Mesothelial cell of epicardium (in vitro differentiated cells): ENCODE results near the gene PRDX5. TPM values are rescaled to one million over a fixed set of nuclear protein-coding genes. Genes with fewer than 3 reads are reported as not detected.
A peak's percentile ranks its signal among the peaks of the same experiment; 100 is the strongest.

Experiments used
- DNase-seq, 2 experiments: peaks; one replicate each; pipeline ENCODE4 v3.0.0; 2021; ENCODE audit warnings: low spot score in 2 of 2; ENCODE audit not compliant: unreplicated experiment in 2 of 2
- H3K27ac Mint-ChIP-seq: 2 replicates; pipeline ENCODE4 v1.8.0; 2021; ENCODE audit warnings: mixed read lengths
- H3K27me3 Mint-ChIP-seq: 2 replicates; pipeline ENCODE4 v1.8.0; 2021; ENCODE audit warnings: low read depth, mixed read lengths
- H3K36me3 Mint-ChIP-seq: 2 replicates; pipeline ENCODE4 v1.8.0; 2021; ENCODE audit warnings: mixed read lengths
- H3K4me1 Mint-ChIP-seq: 2 replicates; pipeline ENCODE4 v1.8.0; 2021; ENCODE audit warnings: mixed read lengths
- H3K4me3 Mint-ChIP-seq: 2 replicates; pipeline ENCODE4 v1.8.0; 2021; ENCODE audit warnings: mild to moderate bottlenecking, moderate library complexity, mixed read lengths
- H3K9me3 Mint-ChIP-seq: 2 replicates; pipeline ENCODE4 v1.8.0; 2021; ENCODE audit warnings: mixed read lengths
- total RNA-seq: library from RNA; stranded (reverse); gene quantifications from 3 replicates; pipeline ENCODE4 v1.2.1, GENCODE V29; 2021
- TF ChIP-seq, protein P1 (sequence below): fragments of 200-600 bp; sonication (generic); IDR thresholded peaks from one replicate; pipeline ENCODE4 v1.5.0; 2021; ENCODE audit warnings: antibody characterized with exemption; ENCODE audit not compliant: unreplicated experiment

PRDX5 gene
- total RNA-seq, 1 donor from 2014 or later: 139 TPM

DNA sequence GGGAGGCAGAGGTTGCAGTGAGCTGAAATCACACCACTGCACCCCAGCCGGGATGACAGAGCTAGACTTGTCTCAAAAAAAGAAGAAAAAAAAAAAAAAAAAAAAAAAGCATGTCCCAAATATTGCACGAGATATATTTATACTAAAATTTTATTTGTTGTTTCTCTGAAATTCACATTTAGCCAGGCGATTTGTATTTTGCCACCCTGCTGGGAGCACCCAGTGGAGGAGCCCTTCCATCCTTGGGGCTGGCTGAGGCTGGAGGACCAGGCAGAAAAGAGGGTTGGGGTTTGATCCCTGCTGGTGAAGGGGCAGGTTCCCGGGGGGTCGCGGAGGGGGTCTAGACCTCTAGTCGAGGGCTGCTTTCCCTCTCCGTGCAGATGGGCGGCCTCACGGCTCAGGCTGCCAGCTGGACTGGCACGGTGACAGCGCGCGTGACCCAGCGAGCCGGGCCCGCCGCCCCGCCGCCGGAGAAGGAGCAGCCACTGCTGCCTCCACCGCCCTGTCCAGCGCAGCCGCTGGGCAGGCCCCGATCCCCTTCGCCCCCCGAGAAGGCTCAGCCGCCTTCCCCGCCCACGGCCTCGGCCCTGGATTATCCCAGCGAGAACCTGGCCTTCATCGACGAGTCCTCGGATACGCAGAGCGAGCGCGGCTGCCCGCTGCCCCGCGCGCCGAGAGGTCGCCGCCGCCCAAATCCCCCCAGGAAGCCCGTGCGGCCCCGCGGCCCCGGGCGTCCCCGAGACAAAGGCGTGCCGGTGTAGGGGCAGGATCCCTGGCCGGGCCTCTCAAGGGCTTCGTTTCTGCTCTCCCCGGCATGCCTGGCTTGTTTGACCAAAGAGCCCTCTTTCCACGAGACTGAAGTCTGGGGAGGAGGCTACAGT, 18.7 kb upstream of the PRDX5 start:
- Mint-ChIP-seq H3K9me3 (no peaks in the 10 kb centered on the region), H3K4me3 (peak overlapping the region; percentile 46), H3K36me3 (no peaks in the 10 kb centered on the region), H3K4me1 (peaks cover 12% of the 10 kb centered on the region), H3K27me3 (peaks cover 81% of the 10 kb centered on the region), H3K27ac (no peak overlapping the region)
- peak in 1 of 2 experiments; percentile 45 for DNase-seq
- TF ChIP-seq, protein P1, sequence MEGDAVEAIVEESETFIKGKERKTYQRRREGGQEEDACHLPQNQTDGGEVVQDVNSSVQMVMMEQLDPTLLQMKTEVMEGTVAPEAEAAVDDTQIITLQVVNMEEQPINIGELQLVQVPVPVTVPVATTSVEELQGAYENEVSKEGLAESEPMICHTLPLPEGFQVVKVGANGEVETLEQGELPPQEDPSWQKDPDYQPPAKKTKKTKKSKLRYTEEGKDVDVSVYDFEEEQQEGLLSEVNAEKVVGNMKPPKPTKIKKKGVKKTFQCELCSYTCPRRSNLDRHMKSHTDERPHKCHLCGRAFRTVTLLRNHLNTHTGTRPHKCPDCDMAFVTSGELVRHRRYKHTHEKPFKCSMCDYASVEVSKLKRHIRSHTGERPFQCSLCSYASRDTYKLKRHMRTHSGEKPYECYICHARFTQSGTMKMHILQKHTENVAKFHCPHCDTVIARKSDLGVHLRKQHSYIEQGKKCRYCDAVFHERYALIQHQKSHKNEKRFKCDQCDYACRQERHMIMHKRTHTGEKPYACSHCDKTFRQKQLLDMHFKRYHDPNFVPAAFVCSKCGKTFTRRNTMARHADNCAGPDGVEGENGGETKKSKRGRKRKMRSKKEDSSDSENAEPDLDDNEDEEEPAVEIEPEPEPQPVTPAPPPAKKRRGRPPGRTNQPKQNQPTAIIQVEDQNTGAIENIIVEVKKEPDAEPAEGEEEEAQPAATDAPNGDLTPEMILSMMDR: no peak

DNA sequence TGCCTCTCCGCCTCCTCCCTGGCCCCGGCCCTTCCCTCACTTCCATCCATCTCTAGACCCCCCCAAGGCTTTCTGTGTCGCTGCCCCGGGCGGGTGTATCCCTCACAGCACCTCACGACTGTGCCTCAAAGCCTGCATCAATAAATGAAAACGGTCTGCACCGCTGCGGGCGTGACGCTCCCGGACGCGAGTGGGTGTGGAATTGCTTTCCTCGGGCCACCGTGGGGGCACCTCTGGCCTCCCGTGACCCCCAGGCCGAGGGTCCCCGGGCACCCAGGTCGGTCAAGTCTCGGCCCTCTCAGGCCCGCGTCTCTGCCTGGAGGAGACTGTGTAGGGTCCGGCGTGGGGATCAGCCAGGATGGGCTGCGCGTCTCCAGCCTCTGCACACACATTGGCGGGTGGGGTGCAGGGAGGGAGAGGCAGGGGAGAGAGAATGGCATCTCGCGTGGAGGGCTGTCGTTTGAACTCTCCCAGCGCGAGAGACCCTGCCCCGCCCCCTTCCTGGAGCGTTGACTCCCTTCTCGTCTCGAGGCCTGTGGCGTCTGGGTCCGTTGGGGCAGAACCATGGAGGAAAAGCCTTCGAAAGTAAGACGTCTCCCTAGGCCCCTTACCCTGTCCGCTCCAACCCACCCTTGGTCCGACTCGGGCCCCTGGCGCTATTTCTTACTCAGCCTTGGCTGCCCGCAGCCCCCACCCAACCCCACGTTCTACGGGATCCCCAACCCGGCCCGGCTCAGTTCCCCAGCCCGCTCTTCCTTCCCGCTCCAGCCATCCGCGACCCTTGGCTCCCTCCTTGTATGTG, 17.9 kb upstream of the PRDX5 start, which contains the start of gene CATSPERZ:
Gene CATSPERZ, plus strand, starts transcription at position 512 of the 802 bp plus-strand sequence. Its CDS starts 53 bp downstream, at position 565.
- no peaks in the 10 kb centered on the region for H3K9me3 Mint-ChIP-seq
- no peak within 1 kb of the TSS for H3K27ac Mint-ChIP-seq
- H3K36me3 Mint-ChIP-seq: no peaks in the 10 kb centered on the region
- H3K4me1 Mint-ChIP-seq: peaks cover 14% of the 10 kb centered on the region
- peak within 1 kb of the TSS; percentile 50 for H3K4me3 Mint-ChIP-seq
- no peak for DNase-seq
- TF ChIP-seq, protein P1: no peak
- H3K27me3 Mint-ChIP-seq: peaks cover 74% of the 10 kb centered on the region

- H3K36me3 Mint-ChIP-seq: peaks cover 2% of the 10 kb centered on the region
- no peak for DNase-seq
- H3K27me3 Mint-ChIP-seq: peaks cover 40% of the 10 kb centered on the region
- TF ChIP-seq, protein P1: no peak
- peaks cover 22% of the 10 kb centered on the region for H3K4me1 Mint-ChIP-seq
- no peak overlapping the region for H3K27ac Mint-ChIP-seq
- no peak overlapping the region for H3K4me3 Mint-ChIP-seq
- H3K9me3 Mint-ChIP-seq: no peaks in the 10 kb centered on the region
These were observed 14.6 kb upstream of the PRDX5 start for GRCh38 chr11:64303109-64304031.

DNA sequence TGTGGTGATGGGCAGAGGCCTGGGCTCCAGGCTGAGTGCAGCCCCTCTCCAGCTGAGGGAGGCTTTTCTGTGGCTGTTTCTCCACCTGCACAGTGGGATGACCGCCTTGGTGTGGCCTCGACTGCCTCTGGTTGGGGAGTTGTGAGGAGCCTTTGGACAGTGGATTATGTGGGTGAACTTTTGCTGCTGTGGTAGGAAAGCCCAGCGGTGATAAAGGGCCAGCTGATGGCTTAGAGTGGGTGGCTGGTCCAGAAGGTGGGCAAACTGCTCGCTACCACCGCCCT, 13.9 kb upstream of the PRDX5 start:
- H3K4me1 Mint-ChIP-seq: peaks cover 22% of the 10 kb centered on the region
- peaks cover 34% of the 10 kb centered on the region for H3K27me3 Mint-ChIP-seq
- H3K36me3 Mint-ChIP-seq: peaks cover 2% of the 10 kb centered on the region
- no peaks in the 10 kb centered on the region for H3K9me3 Mint-ChIP-seq
- DNase-seq: no peak
- TF ChIP-seq, protein P1: no peak
- peak overlapping the region; percentile 84 for H3K4me3 Mint-ChIP-seq
- no peak overlapping the region for H3K27ac Mint-ChIP-seq
